BE2C (cell line): Measurements from ENCODE around the gene ANKRD16.

Experiments used
- DNase-seq: peaks from one replicate; pipeline ENCODE4 v3.0.0-alpha.2; 2020
- H3K27me3 ChIP-seq: fragments of 250-450 bp; sonication (Bioruptor Pico); 2 replicates; pipeline ENCODE4 v1.5.1; 2020; ENCODE audit warnings: mild to moderate bottlenecking
- H3K36me3 ChIP-seq: fragments of 250-450 bp; sonication (Bioruptor Pico); 2 replicates; pipeline ENCODE4 v1.5.1; 2020; ENCODE audit warnings: mild to moderate bottlenecking
- H3K4me1 ChIP-seq: fragments of 250-450 bp; sonication (Bioruptor Pico); 2 replicates; pipeline ENCODE4 v1.5.1; 2020
- H3K4me3 ChIP-seq: 2 replicates; pipeline ENCODE4 v1.5.1; 2011; ENCODE audit warnings: low read depth, low read length
- H3K9me3 ChIP-seq: fragments of 250-450 bp; sonication (Bioruptor Pico); 2 replicates; pipeline ENCODE4 v1.5.1; 2020
- TF ChIP-seq, protein P1 (sequence below): IDR thresholded peaks from 2 replicates; pipeline ENCODE4 v1.5.1; 2012; ENCODE audit warnings: mild to moderate bottlenecking, low read depth, low read length

Gene ANKRD16

GRCh38 chr10:5833814-5834213 is 55.9 kb downstream of the ANKRD16 start:
- DNase-seq = no peak
- TF ChIP-seq, protein P1, sequence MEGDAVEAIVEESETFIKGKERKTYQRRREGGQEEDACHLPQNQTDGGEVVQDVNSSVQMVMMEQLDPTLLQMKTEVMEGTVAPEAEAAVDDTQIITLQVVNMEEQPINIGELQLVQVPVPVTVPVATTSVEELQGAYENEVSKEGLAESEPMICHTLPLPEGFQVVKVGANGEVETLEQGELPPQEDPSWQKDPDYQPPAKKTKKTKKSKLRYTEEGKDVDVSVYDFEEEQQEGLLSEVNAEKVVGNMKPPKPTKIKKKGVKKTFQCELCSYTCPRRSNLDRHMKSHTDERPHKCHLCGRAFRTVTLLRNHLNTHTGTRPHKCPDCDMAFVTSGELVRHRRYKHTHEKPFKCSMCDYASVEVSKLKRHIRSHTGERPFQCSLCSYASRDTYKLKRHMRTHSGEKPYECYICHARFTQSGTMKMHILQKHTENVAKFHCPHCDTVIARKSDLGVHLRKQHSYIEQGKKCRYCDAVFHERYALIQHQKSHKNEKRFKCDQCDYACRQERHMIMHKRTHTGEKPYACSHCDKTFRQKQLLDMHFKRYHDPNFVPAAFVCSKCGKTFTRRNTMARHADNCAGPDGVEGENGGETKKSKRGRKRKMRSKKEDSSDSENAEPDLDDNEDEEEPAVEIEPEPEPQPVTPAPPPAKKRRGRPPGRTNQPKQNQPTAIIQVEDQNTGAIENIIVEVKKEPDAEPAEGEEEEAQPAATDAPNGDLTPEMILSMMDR = no peak
- H3K4me3 ChIP-seq = no peak overlapping the region
- H3K27me3 ChIP-seq = no peaks in the 10 kb centered on the region
- H3K36me3 ChIP-seq = no peaks in the 10 kb centered on the region
- H3K9me3 ChIP-seq = no peaks in the 10 kb centered on the region
- no peaks in the 10 kb centered on the region for H3K4me1 ChIP-seq

DNA sequence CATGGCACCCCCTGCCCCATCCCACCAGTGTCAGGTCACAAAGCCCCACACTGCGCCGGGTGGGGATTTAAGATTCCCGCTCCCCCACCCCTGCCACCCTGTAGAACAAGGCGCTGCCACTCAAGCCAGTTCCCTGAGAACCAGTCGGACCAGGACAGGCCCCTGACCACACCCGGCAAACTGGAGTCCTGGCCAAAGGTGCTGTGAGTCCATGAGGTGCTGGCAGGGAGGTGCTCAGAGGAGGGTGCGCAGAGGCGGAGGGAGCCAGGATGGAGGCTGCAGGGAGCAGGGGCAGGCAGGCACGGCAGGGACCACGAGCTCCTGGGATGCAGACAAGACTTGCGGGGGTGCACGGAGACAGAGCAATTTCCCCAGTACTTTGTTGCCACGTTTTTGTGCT is 56.7 kb downstream of the ANKRD16 start:
- no peak overlapping the region for H3K4me3 ChIP-seq
- no peaks in the 10 kb centered on the region for H3K4me1 ChIP-seq
- TF ChIP-seq, protein P1 = no peak
- no peaks in the 10 kb centered on the region for H3K27me3 ChIP-seq
- H3K9me3 ChIP-seq = no peaks in the 10 kb centered on the region
- H3K36me3 ChIP-seq = no peaks in the 10 kb centered on the region
- DNase-seq = no peak

GRCh38 chr10:5831446-5831782 is 58.3 kb downstream of the ANKRD16 start:
- TF ChIP-seq, protein P1 = no peak
- Histone ChIP-seq H3K27me3 (no peaks in the 10 kb centered on the region), H3K4me3 (no peak overlapping the region), H3K4me1 (no peaks in the 10 kb centered on the region), H3K9me3 (no peaks in the 10 kb centered on the region), H3K36me3 (no peaks in the 10 kb centered on the region)
- DNase-seq = no peak

- no peak for DNase-seq
- TF ChIP-seq, protein P1 = no peak
- Histone ChIP-seq H3K4me3 (no peak overlapping the region), H3K4me1 (no peaks in the 10 kb centered on the region), H3K9me3 (no peaks in the 10 kb centered on the region), H3K36me3 (no peaks in the 10 kb centered on the region), H3K27me3 (no peaks in the 10 kb centered on the region)
These were observed 58.9 kb downstream of the ANKRD16 start for GRCh38 chr10:5830629-5831445.

- TF ChIP-seq, protein P1 = no peak
- H3K4me1 ChIP-seq = no peaks in the 10 kb centered on the region
- DNase-seq = no peak
- H3K4me3 ChIP-seq = no peak overlapping the region
- H3K36me3 ChIP-seq = no peaks in the 10 kb centered on the region
- no peaks in the 10 kb centered on the region for H3K9me3 ChIP-seq
- H3K27me3 ChIP-seq = no peaks in the 10 kb centered on the region
These were observed 60.4 kb downstream of the ANKRD16 start for GRCh38 chr10:5829267-5829666.

GRCh38 chr10:5828725-5829124 is 61.0 kb downstream of the ANKRD16 start:
- Histone ChIP-seq H3K36me3 (no peaks in the 10 kb centered on the region), H3K4me1 (no peaks in the 10 kb centered on the region), H3K9me3 (no peaks in the 10 kb centered on the region), H3K4me3 (no peak overlapping the region), H3K27me3 (no peaks in the 10 kb centered on the region)
- TF ChIP-seq, protein P1 = no peak
- DNase-seq = no peak
